Endothelial cell of umbilical vein (primary cell): ENCODE measurements around the gene FAM32A. TPM values are rescaled to one million over a fixed set of nuclear protein-coding genes. Genes with fewer than 3 reads are reported as not detected.

Source experiments
- BruUV-seq: library from RNA; stranded (reverse); fragments of 400-500 nt; replicated peaks from 2 replicates; lab custom pipeline; 2021; lab: Mats Ljungman, UMichigan
- CTCF ChIA-PET: fragments of 300-600, 350-600 bp; sonication (Branson Sonifier 250); formaldehyde crosslinking; loops from one replicate; lab custom pipeline; 2021; ENCODE audit warnings: antibody characterized with exemption, inconsistent platforms; lab: Charles Lee
- POLR2A ChIA-PET: fragments of 300-600, 350-600 bp; sonication (Branson Sonifier 250); formaldehyde crosslinking; loops from one replicate; lab custom pipeline; 2021; ENCODE audit warnings: antibody characterized with exemption, inconsistent platforms; lab: Charles Lee
- DNase-seq: peaks from one replicate; pipeline ENCODE4 v3.0.0-alpha.2; 2011; ENCODE audit warnings: low read depth, low spot score
- FAIRE-seq: peaks from 2 replicates; lab custom pipeline; 2011; peaks lifted over from hg19 to GRCh38; lab: Jason Lieb, UNC
- H2AFZ ChIP-seq: 2 replicates; pipeline ENCODE4 v1.6.0; 2012; ENCODE audit warnings: low read depth, low read length, control low read depth, inconsistent platforms
- H3K27ac ChIP-seq: 2 replicates; pipeline ENCODE4 v1.5.1; 2011; ENCODE audit warnings: low read depth, mild to moderate bottlenecking, control low read depth, low read length, moderate library complexity; ENCODE audit not compliant: insufficient read depth
- H3K27me3 ChIP-seq, 2 experiments: 2 replicates each; pipeline versions ENCODE4 v1.6.0 to v1.6.1; 2011; ENCODE audit warnings: low read length in 2 of 2, mixed read lengths in 1 of 2; ENCODE audit not compliant: control insufficient read depth in 2 of 2, insufficient read depth in 2 of 2
- H3K36me3 ChIP-seq, 2 experiments: 2 replicates in 1 of 2; 3 replicates in 1 of 2; pipeline ENCODE4 v1.5.1; 2011; ENCODE audit warnings: low read length in 2 of 2, mild to moderate bottlenecking in 1 of 2, moderate library complexity in 1 of 2; ENCODE audit not compliant: control insufficient read depth in 2 of 2, insufficient read depth in 2 of 2; ENCODE audit errors: extremely low read depth in 1 of 2
- H3K4me1 ChIP-seq: 3 replicates; pipeline ENCODE4 v1.5.1; 2011; ENCODE audit warnings: mild to moderate bottlenecking, low read length; ENCODE audit not compliant: control insufficient read depth, insufficient read depth; ENCODE audit errors: extremely low read depth
- H3K4me2 ChIP-seq: 2 replicates; pipeline ENCODE4 v1.6.1; 2011; ENCODE audit warnings: low read length, control low read depth, mixed read lengths; ENCODE audit not compliant: insufficient read depth
- H3K4me3 ChIP-seq, 3 experiments: fragments of 200-600 bp in 1 of 3; sonication (generic), shearing (Covaris generic) in 1 of 3; replicated peaks in 1 of 3; 2 replicates each; pipeline ENCODE4 v1.5.1; 2011 to 2016; ENCODE audit warnings: control low read depth in 3 of 3, low read length in 3 of 3, mild to moderate bottlenecking in 2 of 3, inconsistent platforms in 1 of 3, low read depth in 1 of 3, moderate library complexity in 1 of 3; ENCODE audit not compliant: insufficient read depth in 1 of 3
- H3K79me2 ChIP-seq: 2 replicates; pipeline ENCODE4 v1.6.0; 2012; ENCODE audit warnings: low read length, inconsistent platforms; ENCODE audit not compliant: control insufficient read depth, insufficient read depth
- H3K9ac ChIP-seq: replicated peaks from 2 replicates; pipeline ENCODE3; 2011; ENCODE audit warnings: low read length, control low read depth; ENCODE audit not compliant: insufficient read depth; ENCODE audit errors: extremely low read depth
- H3K9me1 ChIP-seq: replicated peaks from 3 replicates; pipeline ENCODE4 v1.6.0; 2011; ENCODE audit warnings: mild to moderate bottlenecking, low read length; ENCODE audit not compliant: control insufficient read depth, insufficient read depth; ENCODE audit errors: extremely low read depth
- H3K9me3 ChIP-seq: replicated peaks from 2 replicates; pipeline ENCODE4 v1.5.1; 2012; ENCODE audit warnings: low read length, inconsistent platforms; ENCODE audit not compliant: control insufficient read depth, insufficient read depth
- H4K20me1 ChIP-seq: replicated peaks from 2 replicates; pipeline ENCODE3; 2011; ENCODE audit warnings: mild to moderate bottlenecking, low read length; ENCODE audit not compliant: control insufficient read depth, insufficient read depth; ENCODE audit errors: extremely low read depth
- EZH2 ChIP-seq: IDR thresholded peaks from 2 replicates; pipeline ENCODE4 v1.6.1; 2012; ENCODE audit warnings: borderline replicate concordance, low read depth, mild to moderate bottlenecking, moderate library complexity, low read length, inconsistent platforms; ENCODE audit not compliant: severe bottlenecking
- FOS ChIP-seq: IDR thresholded peaks from 2 replicates; pipeline ENCODE4 v1.6.1; 2011; ENCODE audit warnings: mild to moderate bottlenecking, low read length, moderate library complexity, borderline replicate concordance; ENCODE audit not compliant: insufficient read depth
- GATA2 ChIP-seq: IDR thresholded peaks from 2 replicates; pipeline ENCODE4 v1.7.0; 2011; ENCODE audit warnings: low read depth, mild to moderate bottlenecking, moderate library complexity, mixed read lengths, low read length; ENCODE audit not compliant: insufficient read length, insufficient read depth
- JUN ChIP-seq: IDR thresholded peaks from 2 replicates; pipeline ENCODE4 v1.6.1; 2011; ENCODE audit warnings: borderline replicate concordance, low read depth; ENCODE audit not compliant: insufficient read length, insufficient read depth
- MAX ChIP-seq: IDR thresholded peaks from 2 replicates; pipeline ENCODE4 v1.6.1; 2011; ENCODE audit not compliant: insufficient read depth, insufficient read length
- POLR2A ChIP-seq: IDR thresholded peaks from 2 replicates; pipeline ENCODE4 v1.6.1; 2012; ENCODE audit warnings: low read depth, mild to moderate bottlenecking, control low read depth, low read length
- POLR2AphosphoS5 ChIP-seq: IDR thresholded peaks from 2 replicates; pipeline ENCODE4 v1.6.1; 2012; ENCODE audit warnings: low read depth, mild to moderate bottlenecking, control low read depth, low read length, moderate library complexity; ENCODE audit not compliant: insufficient read depth
- dilution Hi-C: fragments of 300-500 bp; cut with MboI; formaldehyde crosslinking; loops from one replicate; pipeline ENCODE4 v1.15.0; 2019; ENCODE audit warnings: low sequenced_read_pairs; ENCODE audit not compliant: extremely low pct_ligation_motif_present
- intact Hi-C: fragments of 100-400 bp; cut with micrococcal nuclease; formaldehyde crosslinking; loops from one replicate; pipeline ENCODE4 v1.10.0; 2022
- polyA plus RNA-seq, 4 experiments: library from polyadenylated mRNA; depleted of rRNA in 3 of 4; stranded (reverse) in 3 of 4; unstranded in 1 of 4; fragments of >200 nt; gene quantifications; 2 replicates each; pipeline versions ENCODE4 v1.2.1 to v1.2.3, GENCODE V29; 2011 to 2012; ENCODE audit warnings: missing spikeins in 1 of 4
- total RNA-seq: library from RNA; stranded (reverse); gene quantifications from 2 replicates; pipeline ENCODE4 v1.2.3, GENCODE V29; 2021

The FAM32A gene
- total and polyA plus RNA-seq, 2 donors (not counting 3 experiments of a cell fraction or from before 2014, with no cell fraction given) = 82.8 to 130 TPM

- Histone ChIP-seq H3K4me1 (no peaks in the 10 kb centered on the region), H2AFZ (no peak overlapping the region), H3K27me3 (no peaks in the 10 kb centered on the region), H3K36me3 (peaks cover 5 to 46% of the 10 kb centered on the region in 2 experiments), H3K9me1 (no peaks in the 10 kb centered on the region), H3K9me3 (no peaks in the 10 kb centered on the region), H3K79me2 (peaks cover 26% of the 10 kb centered on the region), H4K20me1 (no peaks in the 10 kb centered on the region), H3K9ac (no peak overlapping the region), H3K4me2 (no peak overlapping the region), H3K4me3 (no peak overlapping the region), H3K27ac (no peak overlapping the region)
- no peak for TF ChIP-seq GATA2
- peak; percentile 47 for TF ChIP-seq POLR2AphosphoS5
- FAIRE-seq = no peak
- dilution Hi-C loops (loop anchor here (25.0 kb wide), 1 partner anchor 157 kb away; no protein-coding TSS in a partner anchor), intact Hi-C loops (no loop called here)
- DNase-seq = no peak
- no TSS peak for BruUV-seq
- POLR2A ChIA-PET = interaction anchor here (0.7 kb wide), 1 partner anchor 9 kb away, joined by 3 read pairs; no protein-coding TSS in a partner anchor
- CTCF ChIA-PET = no interaction called here
Measured at GRCh38 chr19:16205205-16206045, 20.2 kb downstream of the FAM32A start.

- H3K79me2 ChIP-seq = peaks cover 20% of the 10 kb centered on the region
- H3K4me1 ChIP-seq = no peaks in the 10 kb centered on the region
- BruUV-seq = no TSS peak
- H3K4me3 ChIP-seq = no peak overlapping the region
- ChIA-PET POLR2A (no interaction called here), CTCF (no interaction called here)
- H2AFZ ChIP-seq = no peak overlapping the region
- no peak overlapping the region for H3K4me2 ChIP-seq
- no peaks in the 10 kb centered on the region for H4K20me1 ChIP-seq
- H3K27ac ChIP-seq = no peak overlapping the region
- TF ChIP-seq FOS (no peak), GATA2 (no peak), JUN (no peak), POLR2A (no peak), EZH2 (no peak), MAX (no peak), POLR2AphosphoS5 (no peak)
- no peak for DNase-seq
- dilution Hi-C loops = loop anchor here (25.0 kb wide), 1 partner anchor 156 kb away; no protein-coding TSS in a partner anchor
- FAIRE-seq = no peak
- H3K9me1 ChIP-seq = no peaks in the 10 kb centered on the region
- H3K9me3 ChIP-seq = no peaks in the 10 kb centered on the region
- no peak overlapping the region for H3K9ac ChIP-seq
- no peaks in the 10 kb centered on the region for H3K27me3 ChIP-seq
- peaks cover 5 to 45% of the 10 kb centered on the region in 2 experiments for H3K36me3 ChIP-seq
- intact Hi-C loops = no loop called here
Measured at GRCh38 chr19:16206046-16206605, 20.9 kb downstream of the FAM32A start.
